NCI-H146 treated with DMSO at 0.1 percent for 48 hours (cell line): ENCODE data around the gene PATL1.
A peak's percentile ranks its signal among the peaks of the same experiment; 100 is the strongest.
"Not testable (repeated sequence)": the region's sequence is repeated elsewhere in the genome, so short reads cannot be mapped to it uniquely, and the experiment has no call there.

ENCODE experiments used
- DNase-seq: peaks from one replicate; lab custom pipeline; 2025; ENCODE audit not compliant: unreplicated experiment; lab: John Stamatoyannopoulos, UW

PATL1 gene

DNA sequence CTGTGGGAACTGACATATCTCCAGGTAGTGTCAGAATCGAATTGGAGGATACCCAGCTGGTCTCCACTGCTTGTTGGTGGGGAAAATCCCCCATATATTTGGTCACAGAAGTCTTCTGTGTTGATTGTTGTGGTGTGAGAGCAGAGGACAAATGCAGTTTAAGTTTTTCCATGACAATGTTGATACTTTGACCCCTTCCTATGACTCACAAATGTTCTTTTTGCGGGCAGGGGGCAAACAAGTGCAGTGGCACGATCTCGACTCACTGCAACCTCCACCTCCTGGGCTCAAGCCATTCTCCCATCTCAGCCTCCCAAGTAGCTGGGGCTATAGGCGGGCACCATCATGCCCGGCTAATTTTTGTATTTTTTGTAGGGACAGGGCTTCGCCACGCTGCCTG lies 7.4 kb upstream of the PATL1 start:
- no peak for DNase-seq

DNA sequence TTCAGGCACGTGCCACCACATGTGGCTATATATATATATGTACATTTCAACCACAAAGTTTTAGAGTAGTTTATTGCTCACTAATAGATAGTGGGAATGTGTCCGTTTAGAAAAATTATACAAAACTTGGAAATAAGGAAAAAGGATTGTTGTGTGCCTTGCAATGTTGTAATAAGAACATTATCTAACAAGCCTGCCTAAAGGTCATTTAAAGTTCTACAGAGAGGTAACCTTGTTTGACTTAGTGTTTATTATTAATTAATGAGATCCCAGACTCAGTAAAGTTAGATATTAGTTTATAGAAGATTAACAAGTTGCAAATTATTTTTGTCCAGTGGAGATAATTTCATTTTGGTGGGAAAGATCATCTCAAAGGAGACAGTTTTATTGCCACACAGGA lies 5.5 kb upstream of the PATL1 start:
- no peak for DNase-seq

DNA sequence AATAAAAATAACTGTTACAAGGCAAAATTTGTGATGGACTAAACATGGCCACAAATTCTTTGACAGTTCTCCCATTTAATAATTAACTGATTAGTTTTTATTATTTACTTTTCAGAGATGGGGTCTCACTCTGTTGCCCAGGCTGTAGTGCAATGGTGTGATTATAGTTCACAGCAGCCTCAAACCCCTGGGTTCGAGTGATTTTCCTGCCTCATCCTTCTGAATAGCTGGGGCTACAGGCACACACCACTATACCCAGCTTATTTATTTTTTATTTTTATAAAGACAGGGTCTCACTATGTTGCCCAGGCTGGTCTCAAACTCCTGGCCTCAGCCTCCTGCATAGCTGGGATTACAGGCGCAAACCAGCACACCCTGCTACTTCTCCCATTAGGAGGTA lies 4.5 kb upstream of the PATL1 start:
- DNase-seq = no peak

DNA sequence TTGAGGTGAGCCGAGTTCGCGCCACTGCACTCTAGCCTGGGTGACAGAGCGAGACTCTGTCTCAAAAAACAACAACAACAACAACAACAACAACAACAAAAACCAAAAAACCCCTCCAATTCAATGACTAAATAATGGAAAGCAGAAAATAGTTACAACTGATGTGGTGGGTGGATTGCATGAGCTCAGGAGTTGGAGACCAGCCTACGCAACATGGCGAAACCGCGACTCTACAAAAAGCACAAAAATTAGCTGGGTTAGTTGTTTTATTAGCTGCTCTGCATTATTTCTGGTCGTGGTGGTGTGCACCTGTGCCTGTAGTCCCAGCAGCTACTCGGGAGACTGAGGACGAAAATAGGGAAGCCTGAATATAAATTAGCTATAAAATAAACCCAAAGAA lies 2.6 kb upstream of the PATL1 start:
- no peak for DNase-seq

DNA sequence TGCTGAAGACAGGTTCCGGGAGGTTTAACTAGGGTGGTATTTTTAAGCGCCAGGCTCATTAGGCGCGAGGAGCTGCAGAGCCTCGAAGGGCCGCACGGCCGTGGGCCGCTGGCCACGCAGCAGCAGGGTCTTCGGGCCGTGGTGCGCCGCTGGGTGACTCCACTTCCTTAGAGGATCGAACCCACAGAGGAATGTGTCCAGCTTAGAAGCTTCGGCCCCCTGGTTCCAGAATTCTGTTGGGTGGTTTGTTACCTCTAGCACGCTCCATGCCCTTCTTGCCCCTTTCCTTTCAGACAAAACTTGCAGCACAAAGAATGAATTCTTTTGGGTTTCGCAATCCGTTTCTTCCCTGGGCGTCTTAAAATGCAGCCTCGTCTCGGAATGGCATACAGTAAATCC lies 773 bp upstream of the PATL1 start:
- DNase-seq = no peak

DNA sequence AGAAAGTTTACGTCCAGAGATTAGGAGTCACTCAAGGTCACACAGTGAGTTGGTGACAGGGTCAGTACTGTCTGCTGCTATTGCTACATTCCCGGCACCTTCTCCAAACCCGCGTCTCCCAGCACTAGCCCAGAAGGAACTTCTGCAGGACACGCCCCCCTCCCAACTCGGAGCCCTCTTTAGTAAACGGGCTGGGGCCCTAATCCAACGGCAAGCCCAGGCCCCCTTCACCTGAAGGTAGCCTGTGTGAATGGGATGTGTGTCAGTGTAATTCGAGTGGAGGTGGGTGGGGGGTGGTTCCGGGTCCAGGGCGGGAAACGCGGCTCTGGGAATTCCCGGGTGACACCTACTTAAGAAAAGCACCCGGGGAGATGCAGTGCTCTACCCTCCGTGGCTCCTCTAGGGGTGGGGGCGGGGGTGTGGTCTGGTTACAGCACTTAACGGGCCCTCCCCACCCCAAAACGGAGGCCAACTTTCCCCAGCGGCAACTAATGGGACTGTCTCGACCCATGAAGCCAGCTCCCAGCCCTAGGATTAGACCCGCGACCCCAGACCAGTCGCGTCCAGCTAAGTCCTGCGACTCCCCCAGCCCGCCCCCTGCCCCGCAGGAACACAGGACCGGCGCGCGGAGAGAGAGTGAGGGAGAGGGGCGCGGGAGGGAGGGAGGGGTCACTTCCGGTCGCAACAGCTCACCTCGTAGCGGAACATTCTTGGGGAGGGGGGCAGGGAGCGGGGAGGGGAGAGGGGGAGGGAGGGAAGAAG lies 468 bp downstream of the PATL1 start:
- no peak for DNase-seq

DNA sequence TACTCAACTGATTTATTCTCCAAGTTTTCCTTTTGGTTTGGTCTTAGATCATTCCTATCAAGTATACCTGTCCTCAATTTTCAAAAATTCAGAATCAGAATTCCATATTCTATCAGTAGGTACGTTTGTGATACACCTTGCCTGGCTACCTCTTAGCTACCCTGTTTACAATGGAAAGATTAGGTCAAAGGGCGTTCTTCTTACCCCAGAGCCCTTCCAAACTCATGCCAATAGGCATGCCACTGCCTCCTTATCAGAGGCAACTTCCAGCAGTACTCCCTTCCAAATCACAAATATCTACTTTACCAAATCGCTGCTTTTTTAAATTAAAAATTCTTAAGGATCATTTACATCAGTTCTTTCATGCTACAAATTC lies 1.0 kb downstream of the PATL1 start:
- no peak for DNase-seq

DNA sequence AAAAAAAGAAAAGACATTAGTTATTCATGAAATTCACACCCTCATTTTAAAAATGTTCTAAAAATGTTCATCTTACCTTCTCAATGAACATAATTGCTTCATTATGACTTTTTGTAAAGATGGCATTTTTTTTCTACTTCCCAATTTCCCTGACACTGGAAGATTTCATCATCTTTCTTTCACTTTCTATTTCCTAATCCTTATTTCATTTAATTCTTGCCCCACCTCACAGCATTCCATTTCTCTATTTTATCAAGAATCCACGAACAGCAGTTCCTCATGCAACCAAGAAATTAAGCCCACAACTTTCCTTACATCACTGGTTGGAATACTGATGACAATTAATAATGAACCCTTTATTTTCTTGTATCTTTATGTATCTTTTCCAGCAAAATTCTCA lies 1.9 kb downstream of the PATL1 start:
- no peak for DNase-seq

DNA sequence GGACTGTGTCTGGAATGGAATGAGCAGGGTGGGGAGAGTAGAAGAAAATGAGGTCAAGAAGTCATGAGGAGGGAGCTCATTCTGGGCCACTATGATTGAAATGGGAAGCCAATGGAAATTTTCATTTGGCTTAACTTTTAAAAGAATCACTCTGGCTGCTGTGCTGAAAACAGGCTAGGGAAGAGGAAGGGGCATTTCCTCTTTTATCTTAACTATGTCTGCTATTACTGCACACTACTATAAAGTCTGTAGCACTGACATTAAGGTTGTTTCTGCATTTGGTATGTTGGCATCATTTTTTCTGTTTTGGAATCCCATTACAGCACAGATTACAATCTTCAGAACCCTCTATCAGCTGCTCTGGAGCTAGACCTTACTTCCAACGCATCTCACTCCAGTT lies 8.2 kb downstream of the PATL1 start:
- DNase-seq = no peak

DNA sequence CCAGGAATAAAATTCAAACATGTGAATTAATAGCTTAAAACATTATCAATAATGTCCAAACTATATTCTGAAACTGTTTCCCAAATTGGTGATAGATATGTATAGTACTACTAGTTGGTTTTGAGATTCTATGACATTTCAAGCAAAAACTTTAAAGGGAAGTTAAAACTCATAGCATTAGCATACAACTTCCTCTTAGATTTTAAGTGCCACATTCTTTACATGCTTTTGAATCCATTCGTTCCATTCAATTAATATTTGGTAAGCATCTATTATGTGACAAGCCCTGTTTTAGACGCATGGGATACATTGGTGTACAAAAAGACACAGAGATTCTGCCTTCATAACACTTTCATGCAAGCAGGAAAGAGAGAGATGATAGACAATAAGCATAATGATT lies 8.9 kb downstream of the PATL1 start:
- DNase-seq = no peak

DNA sequence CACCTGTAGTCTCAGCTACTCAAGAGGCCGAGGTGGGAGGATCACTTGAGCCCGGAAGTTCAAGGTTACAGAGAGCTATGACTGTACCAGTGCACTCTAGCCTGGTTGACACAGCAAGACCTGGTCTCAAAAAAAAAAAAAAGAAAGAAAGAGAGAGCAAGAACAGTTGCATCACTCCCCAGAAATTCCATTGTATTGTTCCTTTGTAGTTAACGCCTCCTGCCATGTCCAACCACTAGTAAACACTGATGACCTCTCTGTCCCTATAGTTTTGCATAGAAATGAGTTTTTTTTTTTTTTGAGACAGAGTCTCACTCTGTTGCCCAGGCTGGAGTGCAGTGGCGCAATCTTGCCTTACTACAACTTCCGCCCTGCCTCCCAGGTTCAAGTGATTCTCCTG lies 10.8 kb downstream of the PATL1 start:
- no peak for DNase-seq

DNA sequence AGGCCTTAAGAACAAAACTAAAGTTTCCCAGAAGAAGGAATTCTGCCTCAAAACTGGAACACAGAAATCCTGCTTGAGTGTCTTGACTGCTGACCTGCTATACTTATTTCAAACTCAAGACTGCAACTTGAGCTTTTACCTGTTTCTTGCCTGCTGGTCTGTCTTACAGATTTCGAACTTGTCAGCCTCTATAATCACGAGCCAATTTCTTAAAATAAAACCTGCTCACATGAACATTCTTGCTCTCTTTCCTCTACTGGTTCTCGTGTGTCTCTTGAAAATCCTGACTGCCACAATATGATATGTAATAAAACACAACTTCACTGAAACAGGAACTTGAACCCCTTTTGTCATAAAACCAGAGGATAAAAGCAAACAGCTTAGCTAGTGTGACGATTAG lies 13.9 kb downstream of the PATL1 start:
- DNase-seq = no peak

DNA sequence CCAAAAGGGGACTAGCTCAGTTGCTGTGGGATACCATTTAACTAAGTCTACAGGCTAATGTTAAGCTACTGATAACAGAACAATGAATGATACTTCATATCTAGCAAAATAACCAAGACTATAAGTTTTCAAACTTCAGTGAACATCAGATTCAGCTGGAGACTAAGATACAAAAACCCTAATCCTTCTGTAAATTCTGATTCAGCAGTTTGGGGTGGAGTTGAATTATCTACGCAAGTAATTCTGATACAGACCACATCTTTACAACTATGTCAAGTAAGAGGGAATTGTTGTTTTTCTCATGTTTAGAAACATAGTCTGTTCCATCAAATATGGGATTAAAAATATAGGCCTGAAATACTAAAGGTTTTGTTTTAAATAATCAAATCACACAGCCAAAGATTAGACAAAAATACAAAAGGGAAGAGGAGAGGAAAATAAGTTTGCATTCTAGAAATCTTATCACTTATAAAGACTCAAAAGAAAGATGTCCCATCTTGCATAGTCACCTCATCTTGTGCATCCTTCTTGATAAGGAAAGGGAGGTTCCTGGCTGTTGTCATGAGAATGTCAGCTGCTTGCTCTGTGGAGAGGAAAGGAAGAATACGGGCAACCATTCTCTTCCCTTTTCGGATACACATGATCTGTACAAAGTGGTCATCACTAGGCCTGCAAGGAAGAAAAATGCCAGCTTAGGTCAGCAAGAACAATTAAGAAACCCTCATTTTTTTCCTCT lies 21.4 kb downstream of the PATL1 start:
- no peak for DNase-seq

DNA sequence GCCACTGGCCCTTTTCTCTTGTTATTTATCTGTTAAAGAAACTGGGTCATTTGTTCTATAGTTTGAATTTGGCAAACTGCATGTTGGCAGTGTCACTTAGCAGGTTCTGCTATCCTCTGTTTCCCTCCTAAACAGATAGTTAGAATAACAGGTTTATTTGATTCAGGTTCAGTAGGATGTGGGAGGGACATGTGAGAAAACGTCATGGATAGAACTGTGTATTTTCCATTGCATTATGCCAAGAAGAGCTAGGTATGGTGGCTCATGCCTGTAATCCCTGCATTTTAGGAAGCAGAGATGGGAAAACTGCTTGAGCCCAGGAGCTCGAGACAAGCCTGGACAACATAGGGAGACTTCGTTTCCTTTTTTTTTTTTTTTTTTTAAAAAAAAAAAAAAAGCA lies 24.3 kb downstream of the PATL1 start:
- DNase-seq = no peak

DNA sequence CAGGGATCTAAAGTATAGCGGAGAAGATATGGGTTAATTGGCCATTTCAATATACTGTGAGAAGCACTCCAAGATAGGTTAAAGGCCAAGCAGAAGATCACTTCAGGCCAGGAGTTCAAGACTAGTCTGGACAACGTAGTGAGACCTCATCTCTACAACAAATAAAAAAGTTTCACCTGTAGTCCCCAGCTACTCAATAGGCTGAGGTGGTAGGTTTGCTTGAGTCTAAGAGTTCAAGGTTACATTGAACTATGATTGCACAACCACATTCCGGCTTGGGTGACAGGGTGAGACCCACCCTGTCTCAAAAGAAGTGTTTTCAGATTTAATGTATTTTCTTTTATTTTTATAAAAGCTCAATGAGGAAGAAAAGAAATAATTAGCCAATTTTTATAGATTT lies 25.4 kb downstream of the PATL1 start:
- DNase-seq = no peak

DNA sequence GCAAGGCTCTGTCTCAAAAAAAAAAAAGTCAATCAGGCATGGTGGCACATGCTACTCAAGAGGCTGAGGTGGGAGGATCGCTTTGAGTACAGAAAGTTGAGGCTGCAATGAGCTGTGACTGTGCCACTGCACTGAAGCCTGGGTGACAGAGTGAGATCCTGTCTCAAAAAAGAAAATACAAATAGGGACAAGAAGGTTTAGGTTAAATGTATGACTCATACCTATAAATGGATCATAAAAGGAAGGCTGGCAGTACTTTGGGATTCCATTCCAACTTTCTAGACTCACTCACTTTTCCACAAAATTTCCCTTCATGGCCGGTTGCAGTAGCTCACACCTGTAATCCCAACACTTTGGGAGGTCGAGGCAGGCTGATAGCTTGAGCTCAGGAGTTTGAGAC lies 27.7 kb downstream of the PATL1 start:
- no peak for DNase-seq

DNA sequence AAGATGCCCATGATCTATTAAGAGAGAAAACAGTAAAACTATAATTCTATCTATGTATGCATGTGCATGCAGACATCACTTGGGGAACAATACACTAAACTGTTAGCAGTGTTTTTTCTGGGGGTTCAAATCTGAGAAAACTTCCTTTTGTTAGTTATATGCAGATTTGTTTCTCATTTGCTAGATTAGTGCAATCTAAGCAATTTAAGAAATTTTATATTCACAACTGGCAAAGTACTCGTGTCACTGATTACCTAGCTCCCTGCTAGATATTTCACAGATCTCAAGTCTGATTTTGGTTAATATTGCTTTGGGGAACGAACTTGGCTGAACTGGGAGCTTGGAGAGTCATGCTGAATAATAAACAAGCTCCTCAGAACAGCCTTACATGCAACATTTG lies 38.3 kb downstream of the PATL1 start:
- no peak for DNase-seq

DNA sequence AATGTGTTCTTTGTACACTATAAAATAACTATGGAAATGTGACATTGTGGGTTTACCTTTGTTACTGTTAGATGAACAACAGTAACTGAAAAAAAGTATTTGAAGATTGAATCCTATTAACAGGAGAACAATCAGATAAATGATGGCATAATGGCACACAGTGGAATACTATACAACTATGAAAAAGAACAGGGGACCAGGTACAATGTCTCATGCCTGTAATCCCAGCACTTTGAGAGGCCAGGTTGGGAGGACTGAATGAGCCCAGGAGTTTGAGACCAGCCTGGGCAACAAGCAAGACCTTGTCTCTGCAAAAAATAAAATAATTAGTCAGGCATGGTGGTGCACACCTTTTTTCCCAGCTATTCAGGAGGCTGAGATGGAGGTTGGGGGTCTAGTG lies 38.8 kb downstream of the PATL1 start:
- no peak for DNase-seq

DNA sequence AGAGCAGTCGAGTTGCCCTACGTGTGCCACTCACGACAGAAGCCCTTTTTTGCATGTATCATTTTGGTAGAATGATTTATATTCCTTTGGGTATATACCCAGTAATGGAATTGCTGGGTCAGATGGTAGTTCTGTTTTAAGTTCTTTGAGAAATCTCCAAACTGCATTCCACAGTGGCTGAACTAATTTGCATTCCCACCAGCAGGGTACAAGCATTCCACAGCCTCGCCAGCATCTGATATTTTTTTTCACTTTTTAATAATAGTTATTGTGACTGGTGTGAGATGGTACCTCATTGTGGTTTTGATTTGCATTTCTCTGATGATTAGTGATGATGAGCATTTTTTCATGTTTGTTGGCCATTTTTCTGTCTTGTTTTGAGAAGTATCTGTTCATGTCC lies 41.9 kb downstream of the PATL1 start:
- DNase-seq = not testable (repeated sequence)

DNA sequence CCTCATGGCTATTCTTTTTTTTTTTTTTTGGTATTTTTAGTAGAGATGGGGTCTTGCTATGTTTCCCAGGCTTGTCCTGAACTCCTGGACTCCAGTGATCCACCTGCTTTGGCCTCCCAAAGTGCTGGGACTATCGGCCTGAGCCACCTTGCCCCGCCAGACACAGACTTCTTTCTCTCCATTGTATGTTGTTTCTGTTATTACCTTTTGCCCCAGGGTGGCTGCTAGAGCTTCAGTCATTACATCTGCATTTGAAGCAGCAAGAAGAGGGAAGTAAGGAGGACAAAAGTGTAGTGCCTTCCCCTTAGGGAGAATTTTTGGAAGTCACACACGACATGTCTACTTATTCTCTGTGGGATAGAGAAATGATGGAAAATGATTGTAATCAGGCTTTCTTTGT lies 43.1 kb downstream of the PATL1 start:
- DNase-seq = no peak

DNA sequence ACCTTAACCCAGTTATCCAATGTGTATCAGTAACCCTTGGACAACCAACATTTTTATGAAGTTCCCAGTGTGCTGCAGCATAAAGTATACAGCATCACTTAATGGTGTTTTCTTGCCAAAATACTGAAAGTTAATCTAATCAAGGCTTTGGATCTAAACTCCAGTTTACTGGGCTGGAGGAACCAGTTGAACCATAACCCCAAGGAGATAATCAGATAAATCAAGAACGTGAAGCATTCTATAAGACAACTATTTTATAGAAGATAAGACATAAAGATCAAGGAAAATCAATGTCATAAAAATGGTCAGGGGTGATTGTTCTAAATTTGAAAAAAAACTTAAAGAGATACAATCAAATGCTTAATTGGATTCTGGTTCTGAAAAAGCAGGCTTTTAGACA lies 51.0 kb downstream of the PATL1 start:
- no peak for DNase-seq

DNA sequence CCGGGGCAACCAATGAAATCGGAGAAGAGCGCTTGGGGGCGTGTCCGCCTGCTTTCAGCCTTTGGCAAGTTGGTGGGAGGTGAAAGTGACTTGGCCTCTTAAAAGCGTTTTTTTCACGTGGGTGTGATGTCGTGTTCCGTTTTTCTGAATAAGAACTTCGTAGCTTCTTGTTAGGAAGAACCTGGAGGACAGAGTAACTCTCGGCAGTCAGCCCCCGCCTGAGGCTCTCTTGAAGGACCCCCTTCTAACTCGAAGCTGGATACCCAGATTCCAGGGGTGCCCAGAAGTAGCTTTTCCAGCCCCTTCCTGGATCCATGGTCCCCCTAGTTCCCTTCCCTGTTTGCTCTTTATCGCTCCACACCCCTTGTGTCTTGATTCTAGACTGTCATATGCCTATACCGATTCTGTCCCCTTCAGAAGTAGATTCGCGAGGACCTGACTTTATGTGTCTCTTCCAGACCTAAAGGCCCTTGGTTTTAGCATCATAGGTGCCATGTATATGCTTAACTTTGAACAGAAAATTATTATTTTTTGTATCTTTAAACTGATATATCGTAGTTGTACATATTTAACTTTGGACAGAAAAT lies 52.3 kb downstream of the PATL1 start:
- DNase-seq = peak; percentile 32
